Chondrocyte (in vitro differentiated cells): ENCODE data around the gene PRMT1. TPM values are rescaled to one million over a fixed set of nuclear protein-coding genes. Genes with fewer than 3 reads are reported as not detected.

Experiments used
- DNase-seq: peaks from one replicate; pipeline ENCODE4 v3.0.0; 2021; ENCODE audit warnings: mixed read lengths, low spot score
- H3K27ac Mint-ChIP-seq: one replicate; pipeline ENCODE4 v1.8.0; 2021; ENCODE audit warnings: mild to moderate bottlenecking, moderate library complexity, mixed read lengths; ENCODE audit not compliant: unreplicated experiment
- H3K27me3 Mint-ChIP-seq: 2 replicates; pipeline ENCODE4 v1.8.0; 2021; ENCODE audit warnings: low read depth, mixed read lengths
- H3K36me3 Mint-ChIP-seq: 2 replicates; pipeline ENCODE4 v1.8.0; 2021; ENCODE audit warnings: low read depth, mixed read lengths
- H3K4me1 Mint-ChIP-seq: 2 replicates; pipeline ENCODE4 v1.8.0; 2021; ENCODE audit warnings: low read depth, mild to moderate bottlenecking, mixed read lengths
- H3K4me3 Mint-ChIP-seq: one replicate; pipeline ENCODE4 v1.8.0; 2021; ENCODE audit warnings: mild to moderate bottlenecking, moderate library complexity, mixed read lengths; ENCODE audit not compliant: unreplicated experiment
- H3K9me3 Mint-ChIP-seq: 2 replicates; pipeline ENCODE4 v1.8.0; 2021; ENCODE audit warnings: low read depth, mixed read lengths
- total RNA-seq: library from RNA; stranded (reverse); gene quantifications from 3 replicates; pipeline ENCODE4 v1.2.1, GENCODE V29; 2021
- TF ChIP-seq, protein P1 (sequence below): fragments of 200-600 bp; sonication (generic); IDR thresholded peaks from 2 replicates; pipeline ENCODE4 v1.5.0; 2021; ENCODE audit warnings: antibody characterized with exemption, mild to moderate bottlenecking, moderate library complexity

PRMT1 gene
- total RNA-seq, 1 donor from 2014 or later: 98.0 TPM

DNA sequence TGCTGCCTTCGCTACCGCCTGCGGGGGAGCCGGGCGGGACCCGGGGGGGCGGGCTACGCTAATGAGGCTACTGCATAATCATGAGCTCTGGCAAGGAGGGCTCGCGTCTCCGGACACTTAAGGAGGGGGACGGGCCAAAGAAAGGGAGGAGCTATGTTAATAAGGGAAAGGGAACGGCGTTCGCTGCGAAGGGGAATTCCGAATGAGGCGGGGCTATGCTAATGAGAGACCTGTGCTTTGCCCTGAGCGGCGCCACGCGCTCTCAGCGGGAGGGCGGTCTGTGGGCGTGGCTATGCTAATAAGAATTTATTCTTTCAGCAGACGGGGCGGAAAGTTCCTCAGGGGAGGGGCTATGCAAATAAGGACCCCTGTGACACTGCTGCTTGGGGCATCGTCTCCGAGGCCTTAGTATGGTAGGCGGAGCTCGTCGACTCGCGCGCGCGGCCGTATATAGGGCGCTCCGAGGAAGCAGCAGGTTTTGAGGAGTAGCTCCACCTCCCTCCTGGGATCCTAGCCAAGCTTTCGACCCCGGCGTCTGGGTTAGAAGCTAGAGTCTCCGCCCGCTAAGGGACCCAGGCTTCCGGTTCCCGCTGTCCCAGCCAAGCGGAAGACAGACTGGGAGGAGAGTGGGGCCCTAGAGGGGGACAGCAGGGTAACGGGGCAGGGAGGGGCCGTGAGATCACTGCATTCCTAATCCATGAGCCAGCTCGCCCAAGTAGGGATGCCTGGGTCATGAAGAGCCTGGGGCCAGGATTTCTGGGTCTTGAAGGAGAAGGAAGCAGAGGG lies 36.8 kb upstream of the PRMT1 start, which contains the start of gene RRAS:
TSS of gene RRAS (minus strand) at position 31 of the 786 bp plus-strand sequence. CDS start 45 bp downstream, outside the sequence.
- DNase-seq: peak; percentile 99
- Mint-ChIP-seq H3K27me3 (no peaks in the 10 kb centered on the region), H3K4me1 (peaks cover 77% of the 10 kb centered on the region)

DNA sequence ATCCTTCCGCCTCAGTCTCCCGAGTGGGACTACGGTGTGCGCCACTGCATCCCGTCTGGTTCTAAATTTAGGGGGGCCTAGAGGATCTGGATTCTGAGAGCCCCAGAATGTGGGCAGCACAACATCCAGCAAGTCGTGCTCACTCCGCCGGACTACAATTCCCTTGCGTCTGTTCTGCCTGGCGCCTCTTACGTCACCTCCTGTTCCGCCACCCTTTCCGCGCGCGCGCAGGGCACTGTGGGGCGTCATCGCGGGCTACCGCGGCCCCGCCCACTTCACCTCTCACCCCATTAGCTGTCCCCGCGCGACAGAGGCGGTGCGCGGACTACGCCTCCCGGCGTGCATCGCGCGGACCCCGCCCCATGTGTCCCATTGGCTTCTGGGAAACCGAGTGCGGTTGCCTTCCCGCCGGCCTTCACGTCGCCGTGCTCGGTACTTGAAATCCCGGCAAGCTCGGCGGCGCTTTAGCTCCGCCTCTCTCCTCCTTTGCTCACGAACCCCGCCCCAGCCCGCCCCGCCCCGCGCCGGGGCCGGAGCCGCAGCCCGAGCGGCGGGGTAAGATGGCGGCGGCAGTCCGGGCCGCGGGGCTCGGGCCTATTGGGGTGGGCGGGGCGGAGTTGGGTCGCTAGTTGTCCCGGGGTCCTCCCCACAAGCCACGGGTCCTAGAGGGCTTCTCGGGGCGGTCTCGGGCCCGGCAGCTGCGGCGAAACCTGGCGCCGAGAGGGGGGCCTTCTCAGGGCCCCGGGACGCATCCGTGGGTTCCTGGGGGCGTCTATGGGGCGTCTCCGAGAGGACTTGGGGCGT lies 35.2 kb upstream of the PRMT1 start, which contains the start of gene SCAF1:
TSS of gene SCAF1 (plus strand) at position 522 of the 804 bp plus-strand sequence. CDS start 2,818 bp downstream, outside the sequence.
- peak within 1 kb of the TSS; percentile 100 for H3K27ac Mint-ChIP-seq
- peaks cover 7% of the 10 kb centered on the region for H3K36me3 Mint-ChIP-seq
- H3K27me3 Mint-ChIP-seq: no peaks in the 10 kb centered on the region
- TF ChIP-seq, protein P1, sequence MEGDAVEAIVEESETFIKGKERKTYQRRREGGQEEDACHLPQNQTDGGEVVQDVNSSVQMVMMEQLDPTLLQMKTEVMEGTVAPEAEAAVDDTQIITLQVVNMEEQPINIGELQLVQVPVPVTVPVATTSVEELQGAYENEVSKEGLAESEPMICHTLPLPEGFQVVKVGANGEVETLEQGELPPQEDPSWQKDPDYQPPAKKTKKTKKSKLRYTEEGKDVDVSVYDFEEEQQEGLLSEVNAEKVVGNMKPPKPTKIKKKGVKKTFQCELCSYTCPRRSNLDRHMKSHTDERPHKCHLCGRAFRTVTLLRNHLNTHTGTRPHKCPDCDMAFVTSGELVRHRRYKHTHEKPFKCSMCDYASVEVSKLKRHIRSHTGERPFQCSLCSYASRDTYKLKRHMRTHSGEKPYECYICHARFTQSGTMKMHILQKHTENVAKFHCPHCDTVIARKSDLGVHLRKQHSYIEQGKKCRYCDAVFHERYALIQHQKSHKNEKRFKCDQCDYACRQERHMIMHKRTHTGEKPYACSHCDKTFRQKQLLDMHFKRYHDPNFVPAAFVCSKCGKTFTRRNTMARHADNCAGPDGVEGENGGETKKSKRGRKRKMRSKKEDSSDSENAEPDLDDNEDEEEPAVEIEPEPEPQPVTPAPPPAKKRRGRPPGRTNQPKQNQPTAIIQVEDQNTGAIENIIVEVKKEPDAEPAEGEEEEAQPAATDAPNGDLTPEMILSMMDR: no peak
- peak; percentile 100 for DNase-seq
- H3K4me1 Mint-ChIP-seq: peaks cover 66% of the 10 kb centered on the region
- H3K4me3 Mint-ChIP-seq: peak within 1 kb of the TSS; percentile 98
- H3K9me3 Mint-ChIP-seq: no peaks in the 10 kb centered on the region

More for the DNA sequence above, 36.8 kb upstream of the PRMT1 start, which contains the start of gene RRAS:
- Mint-ChIP-seq H3K9me3 (no peaks in the 10 kb centered on the region), H3K4me3 (peak within 1 kb of the TSS; percentile 98), H3K27ac (peak within 1 kb of the TSS; percentile 100), H3K36me3 (peaks cover 5% of the 10 kb centered on the region)
- TF ChIP-seq, protein P1: no peak

DNA sequence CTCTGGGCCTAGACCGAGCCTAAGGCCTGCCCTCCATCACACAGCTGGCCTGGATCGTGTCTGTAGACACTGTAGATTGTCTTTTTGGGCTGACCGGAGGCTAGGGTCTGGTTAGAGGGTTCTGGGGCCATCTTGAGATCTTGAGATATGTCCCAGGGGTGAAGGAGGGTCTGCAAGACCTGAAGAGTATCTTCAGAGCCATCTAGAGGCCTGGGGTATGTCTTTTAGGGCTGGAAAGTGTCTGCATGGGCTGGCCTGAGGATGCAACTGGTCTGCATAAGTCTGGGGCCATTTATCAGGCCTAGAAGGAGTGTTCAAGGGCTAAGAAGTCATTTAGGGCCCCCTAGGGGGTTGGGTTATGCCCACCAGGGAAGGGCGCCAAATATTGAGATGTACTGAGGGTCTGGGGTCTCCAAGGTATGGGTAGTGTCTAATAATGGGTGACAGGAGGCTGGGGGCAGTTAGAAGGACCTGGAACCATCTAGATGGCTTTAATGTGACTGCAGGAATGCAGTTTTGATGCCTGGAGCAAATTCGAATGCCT lies 34.5 kb upstream of the PRMT1 start:
- Mint-ChIP-seq H3K4me1 (peaks cover 62% of the 10 kb centered on the region), H3K27me3 (no peaks in the 10 kb centered on the region), H3K27ac (peak overlapping the region; percentile 100), H3K4me3 (peak overlapping the region; percentile 98), H3K9me3 (no peaks in the 10 kb centered on the region), H3K36me3 (peaks cover 11% of the 10 kb centered on the region)
- TF ChIP-seq, protein P1: no peak
- no peak for DNase-seq

DNA sequence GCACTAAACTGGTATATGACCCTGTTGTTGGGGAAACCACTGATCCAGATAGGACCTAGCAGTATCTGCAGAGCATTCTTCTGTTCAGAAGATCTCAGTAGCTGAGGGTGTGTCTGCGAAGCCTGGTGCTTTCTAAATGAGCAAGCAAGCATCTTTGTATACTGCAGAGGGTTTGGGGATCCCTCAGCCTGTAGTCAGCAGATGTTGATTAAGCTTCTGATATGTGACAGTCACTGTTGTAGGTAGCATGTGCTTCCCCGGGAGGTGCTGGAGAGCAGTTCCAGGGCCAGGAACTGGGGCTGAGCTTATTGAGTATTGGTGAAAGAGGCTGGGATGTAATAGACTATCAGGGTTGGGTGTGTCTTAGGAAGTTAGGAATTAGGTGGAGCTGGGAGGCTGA lies 33.6 kb upstream of the PRMT1 start:
- peaks cover 54% of the 10 kb centered on the region for H3K4me1 Mint-ChIP-seq
- DNase-seq: no peak
- H3K9me3 Mint-ChIP-seq: no peaks in the 10 kb centered on the region
- peak overlapping the region; percentile 100 for H3K27ac Mint-ChIP-seq
- peaks cover 11% of the 10 kb centered on the region for H3K36me3 Mint-ChIP-seq
- TF ChIP-seq, protein P1: no peak
- no peaks in the 10 kb centered on the region for H3K27me3 Mint-ChIP-seq
- H3K4me3 Mint-ChIP-seq: peak overlapping the region; percentile 98

DNA sequence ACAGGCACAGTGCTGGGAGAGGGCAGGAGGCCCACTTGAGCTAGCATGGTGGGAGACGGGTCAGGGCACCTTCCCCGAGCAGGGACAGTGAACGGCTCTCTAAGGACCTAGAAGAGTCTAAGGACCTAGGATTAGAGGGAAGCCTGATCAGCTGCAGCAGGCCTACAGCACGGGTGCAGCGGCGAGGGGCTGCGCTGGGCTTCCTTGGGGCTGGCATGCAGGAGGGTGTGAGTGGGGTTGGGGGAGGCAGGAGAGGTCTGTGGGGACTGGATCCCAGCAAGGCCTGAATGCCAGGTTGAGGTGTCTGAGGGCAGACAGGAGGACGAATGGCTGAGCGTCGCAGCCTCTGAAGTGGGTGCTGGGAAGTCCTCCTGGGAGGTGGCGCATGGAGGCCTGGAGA lies 31.5 kb upstream of the PRMT1 start:
- Mint-ChIP-seq H3K9me3 (no peaks in the 10 kb centered on the region), H3K36me3 (peaks cover 13% of the 10 kb centered on the region), H3K27me3 (no peaks in the 10 kb centered on the region), H3K27ac (no peak overlapping the region), H3K4me1 (peaks cover 42% of the 10 kb centered on the region), H3K4me3 (no peak overlapping the region)
- DNase-seq: no peak
- TF ChIP-seq, protein P1: no peak
